ENCODE data around the gene DHX36.

Gene DHX36

GRCh38 chr3:154323891-154324738, at the start of gene DHX36:
Gene DHX36, minus strand, starts transcription at chr3:154324487. Its CDS starts 71 bp downstream, at chr3:154324416.
- peak; percentile 88 to 90 for DNase-seq

GRCh38 chr3:154367221-154367620, 42.9 kb upstream of the DHX36 start:
- no peak for DNase-seq

GRCh38 chr3:154364849-154365248, 40.6 kb upstream of the DHX36 start:
- no peak for DNase-seq

- DNase-seq, result no peak
These were observed 36.8 kb upstream of the DHX36 start for GRCh38 chr3:154361099-154361498.

GRCh38 chr3:154356009-154356408, 31.7 kb upstream of the DHX36 start:
- no peak for DNase-seq

- no peak for DNase-seq
These were observed 24.9 kb upstream of the DHX36 start for GRCh38 chr3:154349223-154349622.

- DNase-seq, result no peak
These were observed 21.3 kb upstream of the DHX36 start for GRCh38 chr3:154345422-154346122.

- DNase-seq, result no peak
These were observed 14.3 kb upstream of the DHX36 start for GRCh38 chr3:154338570-154338969.

GRCh38 chr3:154338008-154338407, 13.7 kb upstream of the DHX36 start:
- no peak for DNase-seq

- no peak for DNase-seq
These were observed 10.7 kb upstream of the DHX36 start for GRCh38 chr3:154334973-154335420.

GRCh38 chr3:154327871-154328270, 3.6 kb upstream of the DHX36 start:
- DNase-seq, result no peak

- no peak for DNase-seq
These were observed 632 bp upstream of the DHX36 start for GRCh38 chr3:154324919-154325318.

- no peak for DNase-seq
These were observed 7.1 kb downstream of the DHX36 start for GRCh38 chr3:154316974-154317767.

GRCh38 chr3:154314152-154314551, 10.1 kb downstream of the DHX36 start:
- DNase-seq, result no peak

- DNase-seq, result no peak
These were observed 13.4 kb downstream of the DHX36 start for GRCh38 chr3:154310840-154311239.

GRCh38 chr3:154307363-154307762, 16.9 kb downstream of the DHX36 start:
- DNase-seq, result no peak

GRCh38 chr3:154304936-154305335, 19.4 kb downstream of the DHX36 start:
- DNase-seq, result no peak

- no peak for DNase-seq
These were observed 20.0 kb downstream of the DHX36 start for GRCh38 chr3:154304116-154304786.

- DNase-seq, result no peak
These were observed 22.7 kb downstream of the DHX36 start for GRCh38 chr3:154301561-154301960.

GRCh38 chr3:154294016-154294415, 30.3 kb downstream of the DHX36 start:
- no peak for DNase-seq

- DNase-seq, result no peak
These were observed 34.1 kb downstream of the DHX36 start for GRCh38 chr3:154290187-154290586.

GRCh38 chr3:154285221-154285620, 39.1 kb downstream of the DHX36 start:
- no peak for DNase-seq

- DNase-seq, result no peak
These were observed 44.1 kb downstream of the DHX36 start for GRCh38 chr3:154280161-154280560.

All from activated CD4-positive, alpha-beta T cell treated with anti-CD3 and anti-CD28 coated beads, Interleukin-2, amount 50 U/mL, for 48 hours (primary cell).